LHCN-M2 (cell line): ENCODE results near the gene ZNF135. TPM values are rescaled to one million over a fixed set of nuclear protein-coding genes. Genes with fewer than 3 reads are reported as not detected.

ENCODE experiments used
- DNase-seq: peaks from one replicate; pipeline ENCODE4 v3.0.0-alpha.2; 2012; ENCODE audit warnings: low read depth
- total RNA-seq: library from RNA; depleted of rRNA; stranded (reverse); fragments of >200 nt; gene quantifications from 2 replicates; pipeline ENCODE4 v1.2.3, GENCODE V29; 2014

ZNF135 gene
- total RNA-seq, 1 experiment from 2014 or later, result 1.4 TPM

DNA sequence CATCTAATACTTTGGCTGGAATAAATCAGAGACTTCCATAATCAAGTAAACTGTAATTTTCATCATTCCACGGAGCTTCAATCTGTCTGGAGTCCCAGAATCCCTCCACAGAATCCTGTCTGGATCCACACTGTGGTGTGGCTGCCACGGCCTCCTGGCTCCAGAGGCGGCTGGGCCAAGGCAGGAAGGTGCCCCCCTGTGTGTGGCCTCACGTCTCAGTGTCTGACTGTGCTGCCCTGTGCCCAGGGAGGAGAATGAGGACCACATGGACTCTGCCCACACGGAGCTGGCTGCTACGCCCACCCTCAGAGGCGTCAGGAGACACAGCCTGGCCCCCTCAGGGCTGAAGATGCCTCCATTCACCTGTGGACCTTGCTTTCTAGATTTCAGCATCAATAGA is 12.2 kb upstream of the ZNF135 start:
- no peak for DNase-seq

DNA sequence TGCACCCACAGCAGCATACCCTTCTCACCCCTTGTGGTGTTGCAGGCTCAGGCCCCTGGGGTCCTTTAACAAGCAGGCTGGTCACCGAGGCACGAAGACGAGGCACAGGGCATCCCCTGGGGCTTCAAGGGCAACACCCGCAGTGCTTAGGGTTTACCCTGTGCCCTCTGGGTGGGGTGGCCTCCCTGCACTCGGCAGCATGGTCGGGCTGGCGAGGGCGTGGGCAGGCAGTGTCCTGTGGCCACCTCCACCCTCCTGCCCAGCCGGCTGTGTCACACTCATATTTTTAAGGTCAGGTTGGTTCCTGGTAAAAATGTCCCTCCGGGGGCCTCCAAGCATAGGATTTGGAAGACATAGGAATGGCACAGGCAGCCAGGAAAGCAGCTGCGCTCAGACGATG is 11.4 kb upstream of the ZNF135 start:
- no peak for DNase-seq

DNA sequence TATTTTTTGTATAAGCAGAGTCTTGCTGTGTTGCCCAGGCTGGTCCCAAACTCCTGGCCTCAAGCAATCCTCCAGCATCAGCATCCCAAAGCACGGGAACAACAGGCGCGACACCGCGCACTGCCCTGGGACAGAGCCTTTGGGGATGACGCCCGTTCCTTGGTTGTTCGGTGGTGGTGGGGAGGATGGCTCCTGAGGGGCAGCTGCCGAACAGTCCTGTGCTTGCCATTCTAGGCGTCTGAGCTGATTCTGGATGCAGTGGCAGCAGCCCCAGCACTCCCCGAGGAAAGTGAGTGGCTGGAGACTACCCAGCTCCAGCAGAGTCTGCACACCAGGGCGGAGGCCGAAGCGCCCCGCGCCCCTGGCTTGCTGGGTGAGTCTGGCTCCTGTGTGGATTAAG is 6.8 kb upstream of the ZNF135 start:
- no peak for DNase-seq

DNA sequence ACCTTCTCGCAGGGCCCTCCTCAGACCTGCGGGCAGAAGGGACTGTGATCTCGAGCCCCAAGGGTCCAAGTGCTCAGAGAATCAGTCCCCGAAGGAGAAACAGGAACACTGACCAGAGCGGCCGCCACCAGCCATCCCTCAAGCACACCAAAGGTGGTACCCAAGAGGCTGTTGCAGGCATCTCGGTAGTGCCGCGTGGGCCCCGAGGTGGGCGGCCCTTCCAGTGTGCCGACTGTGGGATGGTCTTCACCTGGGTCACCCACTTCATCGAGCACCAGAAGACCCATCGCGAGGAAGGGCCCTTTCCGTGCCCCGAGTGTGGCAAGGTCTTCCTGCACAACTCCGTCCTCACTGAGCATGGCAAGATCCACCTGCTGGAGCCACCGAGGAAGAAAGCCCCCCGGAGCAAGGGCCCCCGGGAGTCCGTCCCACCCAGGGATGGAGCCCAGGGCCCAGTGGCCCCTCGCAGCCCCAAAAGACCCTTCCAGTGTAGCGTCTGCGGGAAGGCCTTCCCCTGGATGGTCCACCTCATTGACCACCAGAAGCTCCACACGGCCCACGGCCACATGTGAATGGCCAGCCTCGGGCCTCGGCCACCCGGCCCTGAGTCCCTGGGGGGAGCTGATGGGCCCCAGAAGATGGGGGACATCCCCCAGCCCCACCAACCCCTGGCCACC is 5.5 kb upstream of the ZNF135 start:
- DNase-seq, result no peak

DNA sequence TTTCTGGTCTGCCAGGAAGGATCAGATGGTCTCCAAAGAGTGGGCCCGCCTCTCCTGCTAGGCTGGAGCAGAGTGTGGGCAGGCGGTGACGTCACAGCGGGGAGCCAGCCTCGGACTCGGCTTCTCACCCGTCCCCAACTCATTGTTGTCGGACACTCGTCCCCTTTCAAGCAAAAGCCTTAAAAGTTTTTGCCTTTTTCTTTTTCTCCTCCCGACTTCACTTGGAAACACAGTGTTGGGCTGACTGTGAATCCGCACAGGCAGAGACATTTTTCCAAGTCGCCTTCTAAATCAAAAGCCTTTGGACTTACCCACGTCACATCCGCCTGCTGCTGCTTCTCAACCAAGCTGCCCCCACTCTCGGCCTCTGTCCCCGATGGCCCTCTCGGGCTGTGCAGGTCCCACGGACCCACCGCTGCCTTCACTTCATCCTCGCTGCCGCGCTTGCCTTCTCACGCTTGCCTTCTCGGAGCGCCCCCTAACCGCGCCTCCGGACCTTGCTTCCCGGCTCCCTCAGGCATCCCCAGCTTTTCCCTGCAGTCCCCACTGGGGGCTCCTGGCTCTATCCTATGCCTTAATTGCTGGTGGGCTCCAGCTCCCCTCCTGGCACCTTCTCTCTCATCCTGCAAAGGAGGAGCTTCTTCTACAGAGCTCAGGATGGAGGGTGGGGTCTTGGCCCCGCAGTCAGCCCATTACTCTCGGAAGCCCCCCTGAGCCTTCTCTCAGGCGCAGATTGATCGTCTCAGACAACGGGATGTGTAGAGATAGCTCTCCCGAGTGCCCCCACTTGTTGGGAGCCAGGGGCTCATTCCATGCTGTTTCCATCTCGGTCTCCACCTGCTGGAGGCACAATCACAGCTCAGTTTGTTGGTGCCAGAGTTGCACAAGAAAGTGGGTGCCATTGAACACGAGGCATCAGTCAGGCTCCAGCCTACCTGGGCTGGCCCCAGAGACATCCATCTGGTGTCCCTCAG is 3.9 kb upstream of the ZNF135 start:
- peak; percentile 9 for DNase-seq

DNA sequence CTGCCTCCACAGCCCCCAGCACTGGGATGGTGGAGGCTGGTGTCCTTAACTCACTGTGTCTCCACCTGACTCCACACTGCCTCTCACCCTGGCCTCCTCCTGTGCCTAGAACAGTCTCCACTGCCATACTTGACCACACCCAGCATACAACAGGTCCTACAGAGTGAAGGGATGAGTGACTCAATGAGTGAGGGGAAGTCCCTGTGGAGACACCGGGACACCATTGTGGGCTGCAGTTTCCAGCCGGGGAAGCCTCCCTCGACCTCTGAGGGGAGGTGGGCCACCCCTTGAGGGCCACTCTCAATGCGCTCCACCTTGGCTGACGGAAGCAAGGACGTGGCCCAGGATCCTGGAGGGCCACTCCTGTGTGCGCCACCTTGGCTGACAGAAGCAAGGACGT is 2.8 kb upstream of the ZNF135 start:
- no peak for DNase-seq

DNA sequence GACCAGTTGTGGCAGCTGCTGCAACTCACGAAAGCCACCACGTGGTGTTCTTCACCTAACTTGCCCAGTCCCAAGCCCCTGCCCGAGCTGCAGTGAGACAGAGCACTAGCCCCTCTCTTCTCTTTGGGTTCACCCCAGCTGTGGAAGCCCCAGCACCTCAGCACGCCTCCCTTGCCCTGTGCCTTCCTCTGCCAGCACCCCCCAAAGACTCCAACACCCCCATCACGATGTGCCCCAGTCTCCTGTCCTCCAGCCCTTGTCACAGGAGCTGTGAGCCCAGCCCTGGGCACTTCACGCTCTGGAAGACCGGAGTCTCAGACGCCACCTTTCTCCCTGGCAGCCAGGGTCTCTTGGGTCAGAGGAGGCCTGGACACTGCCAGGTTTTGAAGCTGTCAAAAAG is 2.2 kb upstream of the ZNF135 start:
- no peak for DNase-seq

DNA sequence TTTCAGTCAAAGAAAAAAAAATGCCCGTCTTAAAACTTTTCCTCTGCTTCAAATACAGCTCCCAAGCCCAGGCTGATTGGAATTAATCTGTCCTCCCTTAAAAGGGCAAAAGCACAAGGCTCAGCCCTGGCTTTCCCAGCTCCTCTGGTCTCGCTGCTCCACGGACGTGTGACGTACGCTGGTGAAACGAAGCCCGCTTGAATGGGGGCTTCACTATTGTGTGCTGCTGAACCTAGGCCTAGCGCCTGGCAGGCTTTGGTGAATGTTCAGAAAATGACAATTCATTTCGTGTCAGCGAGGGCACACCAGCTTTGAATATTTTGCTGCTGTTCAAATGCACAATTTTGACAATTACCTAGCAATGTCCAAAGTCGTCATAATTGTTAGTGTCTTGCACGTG is 615 bp upstream of the ZNF135 start:
- no peak for DNase-seq

DNA sequence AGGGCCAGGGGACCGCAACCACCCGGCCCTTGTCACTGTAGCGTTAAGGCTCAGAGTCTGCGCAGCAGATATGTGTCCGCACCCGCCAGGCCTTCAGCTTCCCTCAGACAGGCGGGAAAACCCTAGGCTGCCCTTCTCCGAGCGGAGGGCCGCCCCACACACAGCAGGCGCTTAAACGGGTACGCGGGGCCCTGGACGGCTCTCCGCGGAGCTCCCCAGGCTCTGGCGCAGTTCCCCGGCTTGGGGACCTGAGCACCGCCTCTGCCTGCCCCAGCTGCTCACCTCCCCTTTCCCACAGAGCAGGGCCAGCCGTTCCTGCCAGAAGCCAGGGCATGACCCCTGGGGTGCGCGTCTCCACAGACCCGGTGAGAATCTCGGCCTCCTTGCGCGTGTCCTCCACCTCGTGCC is 593 bp downstream of the ZNF135 start:
- no peak for DNase-seq

DNA sequence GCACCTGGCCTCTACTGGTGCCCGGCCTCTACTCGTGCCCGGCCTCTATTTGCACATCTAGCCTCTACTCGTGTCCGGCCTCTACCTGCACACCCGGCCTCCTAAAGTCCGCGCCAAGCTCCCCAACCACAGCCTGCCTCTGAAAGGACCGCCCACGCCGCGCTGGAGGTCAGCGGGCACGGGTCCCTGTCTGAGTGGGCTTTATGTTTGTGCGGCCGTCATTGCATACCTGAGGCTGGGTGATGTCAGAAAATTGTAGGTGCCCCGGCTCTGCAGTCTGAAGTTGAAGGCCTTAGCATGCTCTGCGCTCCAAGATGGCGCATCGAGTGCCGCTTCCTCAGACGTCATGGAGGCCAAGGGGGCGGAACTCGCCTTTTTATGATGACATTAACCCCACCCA is 1.1 kb downstream of the ZNF135 start:
- DNase-seq, result no peak

DNA sequence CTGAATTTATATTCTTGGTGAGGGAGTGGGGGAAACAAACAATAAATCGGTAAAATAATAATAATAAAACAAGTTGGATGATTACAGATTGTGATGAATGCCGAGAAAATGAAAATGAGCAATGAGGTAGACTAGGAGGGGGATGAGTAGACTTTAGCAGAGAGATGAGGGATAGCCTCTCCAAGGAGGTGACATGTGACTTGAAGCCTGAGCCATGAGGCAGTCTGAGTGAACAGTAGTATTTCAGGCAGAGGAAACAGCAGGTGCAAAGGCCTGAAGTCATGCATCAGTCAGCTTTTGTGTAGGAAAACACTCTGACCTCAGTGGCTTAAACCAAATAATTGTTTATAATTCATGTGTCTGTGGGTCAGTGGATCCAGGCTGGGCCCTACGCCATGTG is 4.6 kb downstream of the ZNF135 start:
- no peak for DNase-seq

DNA sequence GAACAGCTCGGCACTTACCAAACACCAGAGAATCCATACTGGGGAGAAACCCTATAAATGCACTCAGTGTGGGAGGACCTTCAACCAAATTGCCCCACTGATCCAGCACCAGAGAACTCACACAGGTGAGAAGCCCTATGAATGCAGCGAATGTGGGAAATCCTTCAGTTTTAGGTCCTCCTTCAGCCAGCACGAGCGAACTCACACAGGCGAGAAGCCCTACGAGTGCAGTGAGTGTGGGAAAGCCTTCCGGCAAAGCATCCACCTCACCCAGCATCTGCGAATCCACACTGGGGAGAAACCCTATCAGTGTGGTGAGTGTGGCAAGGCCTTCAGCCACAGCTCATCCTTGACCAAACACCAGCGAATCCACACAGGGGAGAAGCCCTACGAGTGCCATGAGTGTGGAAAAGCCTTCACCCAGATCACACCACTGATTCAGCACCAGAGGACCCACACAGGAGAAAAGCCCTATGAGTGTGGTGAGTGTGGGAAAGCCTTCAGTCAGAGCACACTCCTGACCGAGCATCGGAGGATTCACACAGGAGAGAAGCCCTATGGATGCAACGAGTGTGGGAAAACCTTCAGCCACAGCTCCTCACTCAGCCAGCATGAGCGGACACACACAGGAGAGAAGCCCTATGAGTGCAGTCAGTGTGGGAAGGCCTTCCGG is 8.3 kb downstream of the ZNF135 start:
- DNase-seq, result no peak

DNA sequence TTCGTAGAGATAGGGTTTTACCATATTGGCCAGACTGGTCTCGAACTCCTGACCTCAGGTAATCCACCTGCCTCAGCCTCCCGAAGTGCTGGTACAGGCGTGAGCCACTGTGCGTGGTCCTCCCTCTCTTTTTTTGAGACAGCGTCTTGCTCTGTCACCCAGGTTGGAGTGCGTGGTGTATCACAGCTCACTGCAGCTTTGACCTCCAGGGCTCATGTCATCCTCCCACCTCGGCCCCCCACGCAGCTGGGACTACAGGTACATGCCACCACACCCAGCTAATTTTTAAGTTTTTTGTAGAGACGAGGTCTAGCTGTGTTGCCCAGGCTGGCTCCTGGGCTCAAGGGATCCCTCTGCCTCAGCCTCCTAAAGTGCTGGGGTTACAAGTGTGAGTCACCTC is 20.7 kb downstream of the ZNF135 start:
- DNase-seq, result no peak

DNA sequence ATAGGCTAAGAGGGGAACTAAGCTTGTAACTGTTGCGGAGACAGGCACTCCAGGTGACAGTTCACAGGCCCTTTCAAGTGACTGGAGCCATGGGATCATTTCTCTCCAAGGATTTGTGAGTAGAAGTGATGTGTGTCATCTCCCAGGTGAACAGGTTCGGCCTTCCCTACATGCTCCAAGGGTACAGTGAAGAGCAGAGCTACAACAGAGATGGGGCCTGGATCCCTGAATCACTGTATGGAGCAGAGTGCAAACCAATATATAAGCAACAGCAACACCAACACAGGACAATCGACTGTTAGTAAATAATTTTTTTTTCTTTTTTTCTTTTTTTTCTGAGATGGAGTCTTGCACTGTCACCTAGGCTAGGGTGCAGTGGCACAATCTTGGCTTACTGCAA is 23.9 kb downstream of the ZNF135 start:
- peak; percentile 5 for DNase-seq

DNA sequence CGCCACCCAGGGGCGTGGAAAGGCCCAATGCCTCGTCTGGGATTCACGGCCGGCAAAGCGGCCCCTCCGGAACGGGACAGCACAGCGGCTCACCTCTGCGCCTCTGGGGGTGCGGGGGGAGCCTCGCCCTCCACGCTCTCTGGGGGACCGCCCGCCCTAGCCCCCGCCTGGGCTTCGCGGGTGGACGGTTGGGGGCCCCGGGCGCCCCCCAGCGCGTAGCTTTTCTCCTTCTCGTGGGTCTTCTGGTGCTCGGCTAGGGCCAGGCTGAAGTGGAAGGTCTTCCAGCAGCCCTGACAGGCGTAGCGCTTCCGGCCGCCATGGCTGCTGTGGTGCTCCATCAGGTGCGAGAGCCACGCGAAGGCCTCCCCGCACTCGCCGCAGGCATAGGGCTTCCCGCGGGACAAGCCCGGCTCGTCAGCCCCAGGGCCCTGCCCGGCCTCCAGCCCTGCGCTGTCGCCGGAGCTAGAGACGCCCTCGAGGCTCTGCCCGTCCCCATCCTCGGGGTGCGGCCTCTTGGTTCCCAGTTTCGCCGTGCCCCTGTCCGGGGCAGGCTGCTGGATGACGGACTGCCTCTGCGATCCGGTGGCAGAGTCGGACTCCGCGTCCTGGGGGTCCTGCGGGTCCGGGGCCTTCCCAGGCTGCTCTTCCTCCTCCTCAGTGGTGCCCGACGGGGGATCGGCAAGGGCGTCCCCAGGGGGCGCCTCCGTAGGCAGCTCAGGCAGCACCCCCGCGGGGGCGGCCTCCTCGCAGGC is 25.7 kb downstream of the ZNF135 start:
- DNase-seq, result no peak

DNA sequence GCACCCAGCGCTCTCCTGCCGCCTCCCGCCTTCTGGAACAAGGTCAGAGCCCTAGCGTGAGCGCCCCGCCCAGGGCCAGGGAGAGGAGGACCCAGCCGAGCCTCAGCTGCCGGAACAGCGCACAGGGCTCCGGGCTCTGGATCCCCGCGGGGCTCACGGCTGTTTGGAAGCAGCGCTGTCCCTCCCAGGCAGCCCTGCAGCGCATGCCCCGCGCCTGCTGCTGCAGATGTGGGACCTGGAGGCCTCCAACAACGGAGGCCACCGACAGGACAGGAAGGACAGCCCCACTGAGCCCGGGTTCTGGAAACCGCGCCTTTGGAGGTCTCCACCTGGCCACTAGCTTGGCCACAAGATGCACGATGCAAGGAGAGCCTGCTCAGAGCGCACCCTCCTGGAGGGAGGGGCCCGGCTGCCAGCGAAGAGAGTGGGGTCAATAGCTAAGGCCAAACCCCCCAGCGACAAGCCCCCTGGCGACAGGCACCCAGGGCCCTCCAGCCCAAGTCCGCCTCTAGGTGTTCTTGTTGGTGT is 26.3 kb downstream of the ZNF135 start:
- DNase-seq, result no peak

DNA sequence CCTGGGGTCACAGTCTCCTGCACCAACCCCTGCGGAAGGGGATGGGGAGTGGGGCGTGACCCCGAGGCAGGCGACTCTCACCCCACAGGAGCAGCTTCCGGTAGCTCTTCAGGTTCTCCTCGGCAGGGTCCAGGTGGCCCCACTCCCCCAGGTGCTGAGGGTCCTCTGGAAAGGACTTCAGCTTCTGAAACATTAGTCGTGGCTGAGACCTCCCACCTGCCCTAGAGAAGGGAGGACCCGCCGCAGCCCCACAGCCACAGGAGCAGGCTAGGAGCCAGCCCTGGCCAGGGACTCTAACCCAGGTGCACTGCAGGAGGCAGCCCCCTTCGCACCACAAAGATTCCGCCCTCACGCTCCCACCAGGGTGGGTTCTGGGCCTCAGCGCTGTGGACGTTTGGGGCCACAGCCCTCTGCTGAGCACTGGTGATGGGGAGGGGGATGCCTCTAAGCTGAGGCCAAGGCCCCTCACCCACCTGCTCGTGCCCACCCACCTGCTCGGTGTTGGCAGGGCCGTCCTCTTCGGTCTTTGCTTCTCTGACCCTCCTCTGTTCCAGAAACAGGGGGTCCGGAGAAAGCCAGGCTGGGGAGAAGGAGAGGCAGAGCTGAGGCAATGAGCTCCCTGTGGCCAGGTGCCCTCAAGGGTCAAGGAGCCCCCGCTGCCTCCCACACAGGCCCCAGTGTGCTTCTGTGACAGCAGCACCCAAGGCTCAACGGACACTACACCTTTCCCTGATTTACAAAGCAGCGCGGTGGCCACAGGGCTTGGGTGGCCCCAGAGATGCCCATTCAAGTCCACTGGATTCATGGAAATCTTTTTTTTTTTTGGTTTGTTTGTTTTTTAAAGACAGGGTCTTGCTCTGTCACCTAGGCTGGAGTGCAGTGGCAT is 28.0 kb downstream of the ZNF135 start:
- DNase-seq, result no peak

DNA sequence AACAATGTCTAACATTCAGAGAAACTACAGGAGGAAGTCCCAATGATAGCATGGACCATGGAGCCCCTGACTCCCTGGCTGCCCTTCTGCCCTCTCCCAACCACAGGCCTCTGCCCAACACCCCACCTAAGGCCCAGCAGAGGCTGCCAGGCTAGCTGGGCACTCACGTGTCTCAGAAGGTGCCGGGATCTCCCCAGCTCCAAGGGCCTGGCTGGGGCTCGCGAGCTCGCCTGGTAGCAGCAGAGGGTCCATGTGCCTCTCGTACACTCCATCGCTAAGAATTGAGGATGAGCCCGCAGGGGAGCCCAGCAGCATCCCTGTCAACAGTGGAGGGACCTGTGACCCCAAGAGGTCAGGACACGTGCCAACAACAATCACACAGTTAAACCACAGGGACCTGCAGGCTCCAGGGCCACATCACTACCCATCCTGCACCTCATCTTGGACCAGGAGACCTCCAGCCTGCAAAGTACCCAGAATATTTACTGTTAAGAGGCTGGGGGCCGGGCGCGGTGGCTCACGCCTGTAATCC is 29.5 kb downstream of the ZNF135 start:
- DNase-seq, result no peak

DNA sequence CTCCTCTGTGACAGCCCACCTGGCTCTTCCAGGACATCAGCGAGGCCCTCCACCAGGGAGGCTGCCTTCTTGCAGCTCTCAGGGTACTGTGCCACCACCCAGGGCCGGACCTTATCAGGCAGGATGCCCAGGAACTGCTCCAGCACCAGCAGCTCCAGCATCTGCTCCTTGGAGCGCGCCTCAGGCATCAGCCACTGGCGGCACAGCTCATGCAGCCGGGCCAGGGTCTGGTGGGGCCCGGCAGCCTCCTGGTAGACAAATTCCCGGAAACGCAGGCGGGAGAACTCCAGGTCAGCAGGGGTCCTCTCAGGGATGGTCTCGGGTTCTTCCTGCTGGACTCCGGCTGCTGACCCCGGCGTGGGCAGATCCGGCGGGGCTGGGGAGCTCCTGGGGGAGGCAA is 30.8 kb downstream of the ZNF135 start:
- DNase-seq, result no peak
